GM15510 (cell line): Measurements from ENCODE around the gene SMYD1.

ENCODE experiments used
- POLR2A ChIP-seq: IDR thresholded peaks from 3 replicates; pipeline ENCODE4 v1.6.1; 2011; ENCODE audit warnings: borderline replicate concordance; ENCODE audit not compliant: insufficient read length; ENCODE audit errors: extremely low read depth

The SMYD1 gene

DNA sequence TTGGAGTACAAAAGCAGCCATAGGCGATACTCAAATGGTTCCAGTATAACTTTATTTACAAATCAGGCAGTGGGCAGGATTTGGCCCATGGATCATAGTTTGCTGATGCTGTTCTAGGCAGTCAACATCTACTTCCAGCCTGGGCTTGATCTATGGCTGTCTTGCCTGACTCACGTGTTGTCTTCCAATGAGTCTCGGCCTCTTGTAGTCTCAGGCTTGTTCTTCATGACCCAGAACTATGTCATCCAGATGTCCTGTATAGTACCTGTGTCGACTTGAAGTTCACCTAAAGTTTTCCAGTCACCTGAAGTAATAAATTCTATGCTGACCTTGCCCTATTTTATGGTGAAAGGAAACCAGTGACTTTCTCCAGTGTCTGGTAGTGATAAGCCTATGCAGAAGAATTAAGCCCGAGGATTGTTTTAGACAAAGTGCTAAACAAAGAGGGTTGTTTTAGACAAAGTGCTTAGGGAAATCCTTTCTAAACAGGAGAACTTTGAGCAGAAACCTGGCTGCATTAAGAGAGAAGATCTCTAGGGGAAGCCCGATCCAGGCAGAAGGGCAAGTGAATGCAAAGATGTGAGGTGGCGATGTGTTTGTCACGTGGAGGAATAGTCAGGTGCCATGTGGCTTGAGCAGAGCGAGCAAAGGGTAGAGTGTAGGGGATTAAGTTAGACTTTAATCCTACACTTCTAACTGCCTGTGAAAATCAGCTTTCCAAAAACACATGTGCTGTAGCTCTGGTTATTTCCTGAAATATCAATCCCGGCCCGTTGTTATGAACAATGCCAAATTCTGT, 94.0 kb downstream of the SMYD1 start:
- TF ChIP-seq POLR2A = no peak
